ENCODE data around the gene CBX5. TPM values are rescaled to one million over a fixed set of nuclear protein-coding genes. Genes with fewer than 3 reads are reported as not detected.
"Not testable (repeated sequence)": the region's sequence is repeated elsewhere in the genome, so short reads cannot be mapped to it uniquely, and the experiment has no call there.

The CBX5 gene
- 10 to 100 TPM; 27.0 to 34.3 TPM for total RNA-seq

DNA sequence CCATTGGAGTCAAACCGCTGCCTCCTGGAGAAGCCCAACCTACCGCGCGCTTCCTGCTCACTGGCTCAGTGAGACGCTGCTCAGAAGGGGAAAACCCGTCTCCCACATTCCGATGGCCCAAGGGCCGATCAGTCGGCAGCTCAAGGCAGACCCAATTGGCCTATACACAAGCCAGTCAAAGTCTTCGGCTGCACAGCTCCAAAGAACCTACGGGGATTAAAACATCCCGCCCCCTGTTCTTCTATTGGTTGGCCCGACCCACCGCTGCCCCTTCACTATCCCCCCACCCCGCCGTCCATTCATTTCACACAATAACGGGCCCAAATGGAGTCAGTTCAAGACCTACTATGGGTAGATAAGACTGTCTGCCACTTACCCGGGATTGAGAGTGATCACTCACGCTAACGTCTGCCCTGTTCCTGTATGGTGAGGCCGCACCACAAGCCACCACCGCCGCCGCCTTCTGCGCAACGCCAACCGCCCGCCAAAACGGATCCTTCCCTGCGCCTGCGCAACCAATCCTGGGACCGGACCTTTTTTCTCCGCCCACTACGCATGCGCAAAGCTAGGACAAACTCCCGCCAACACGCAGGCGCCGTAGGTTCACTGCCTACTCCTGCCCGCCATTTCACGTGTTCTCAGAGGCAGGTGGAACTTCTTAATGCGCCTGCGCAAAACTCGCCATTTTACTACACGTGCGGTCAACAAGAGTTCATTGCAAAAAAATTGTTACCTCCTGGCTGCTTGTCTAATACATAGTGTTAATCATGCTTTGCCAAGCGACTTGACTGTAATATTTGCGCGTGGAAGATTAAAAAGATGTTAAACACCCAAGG, at the start of gene CBX5:
Gene CBX5, minus strand, starts transcription at position 491 of the 836 bp plus-strand sequence. CDS start 22,472 bp downstream, outside the sequence.
- intact Hi-C loops (cut with DNase I) = no loop called here
- TF ChIP-seq POLR2A (IDR thresholded peaks at IDR 0.05) = peak; percentile 57 to 92 (median 90)
- TF ChIP-seq, protein P1, sequence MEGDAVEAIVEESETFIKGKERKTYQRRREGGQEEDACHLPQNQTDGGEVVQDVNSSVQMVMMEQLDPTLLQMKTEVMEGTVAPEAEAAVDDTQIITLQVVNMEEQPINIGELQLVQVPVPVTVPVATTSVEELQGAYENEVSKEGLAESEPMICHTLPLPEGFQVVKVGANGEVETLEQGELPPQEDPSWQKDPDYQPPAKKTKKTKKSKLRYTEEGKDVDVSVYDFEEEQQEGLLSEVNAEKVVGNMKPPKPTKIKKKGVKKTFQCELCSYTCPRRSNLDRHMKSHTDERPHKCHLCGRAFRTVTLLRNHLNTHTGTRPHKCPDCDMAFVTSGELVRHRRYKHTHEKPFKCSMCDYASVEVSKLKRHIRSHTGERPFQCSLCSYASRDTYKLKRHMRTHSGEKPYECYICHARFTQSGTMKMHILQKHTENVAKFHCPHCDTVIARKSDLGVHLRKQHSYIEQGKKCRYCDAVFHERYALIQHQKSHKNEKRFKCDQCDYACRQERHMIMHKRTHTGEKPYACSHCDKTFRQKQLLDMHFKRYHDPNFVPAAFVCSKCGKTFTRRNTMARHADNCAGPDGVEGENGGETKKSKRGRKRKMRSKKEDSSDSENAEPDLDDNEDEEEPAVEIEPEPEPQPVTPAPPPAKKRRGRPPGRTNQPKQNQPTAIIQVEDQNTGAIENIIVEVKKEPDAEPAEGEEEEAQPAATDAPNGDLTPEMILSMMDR (IDR thresholded peaks at IDR 0.05) = no peak

DNA sequence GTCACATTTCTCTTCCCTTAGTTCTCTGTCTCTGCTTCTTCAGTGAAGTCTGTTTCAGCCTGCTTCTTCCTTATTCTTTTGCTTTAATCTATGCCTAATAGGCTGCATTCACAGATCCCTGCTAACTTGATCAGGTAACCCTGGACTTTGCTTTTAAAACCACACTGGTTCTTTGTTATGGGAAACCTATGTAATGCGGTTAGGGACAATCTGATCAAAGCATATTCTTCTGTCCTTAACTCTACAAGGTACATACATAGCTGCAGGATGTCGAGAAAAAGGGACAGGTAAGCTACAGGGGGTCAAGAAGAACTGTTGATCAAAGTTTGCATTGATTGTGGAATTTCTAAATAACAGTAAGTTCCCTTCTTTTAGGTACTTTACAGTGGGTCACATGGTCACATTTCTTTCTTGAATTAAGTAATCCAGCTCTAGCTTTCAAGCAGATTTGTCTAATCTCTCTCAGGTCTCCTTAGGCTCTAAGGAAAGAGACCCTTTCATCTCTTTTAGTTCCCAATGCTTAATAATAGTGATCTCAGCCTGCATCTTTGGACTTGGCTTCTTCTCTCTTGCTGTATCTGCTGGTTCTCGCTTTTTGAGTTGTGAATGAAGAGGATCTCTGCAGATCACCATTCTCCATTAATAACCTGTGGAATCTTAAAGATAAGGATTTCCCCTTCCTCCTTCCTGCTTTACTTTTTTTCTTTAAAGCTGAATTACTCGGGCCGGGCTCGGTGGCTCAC, 48.8 kb upstream of the CBX5 start:
- peaks cover 0 to 3% of the 10 kb centered on the region in 2 donors for H3K36me3 ChIP-seq (replicated peaks in 1 of 2; ENCODE audit: insufficient read depth in 1 of 2, low read depth in 2 of 2)
- DNase-seq (no peak), ATAC-seq (no peak)
- WGBS, 2 donors = 57 to 63% methylated on average over 6 of the region's 6 CpGs
- peak overlapping the region in 2 of 4 donors; percentile 2 to 14 for H3K27ac ChIP-seq
- no peak overlapping the region for H3K4me3 ChIP-seq
- TF ChIP-seq, protein P1 (IDR thresholded peaks at IDR 0.05) = no peak
- no peak for TF ChIP-seq POLR2A (IDR thresholded peaks at IDR 0.05)
- H3K27me3 ChIP-seq = no peaks in the 10 kb centered on the region
- intact Hi-C loops (cut with DNase I) = no loop called here
- no peaks in the 10 kb centered on the region for H3K9me3 ChIP-seq
- H3K4me1 ChIP-seq = peaks cover 71% of the 10 kb centered on the region

More for the DNA sequence above, at the start of gene CBX5:
- WGBS, 2 donors = 1% methylated on average over 24 to 49 of the region's 49 CpGs
- H3K9me3 ChIP-seq = no peaks in the 10 kb centered on the region
- peak within 1 kb of the TSS; percentile 52 to 62 for H3K4me3 ChIP-seq
- DNase-seq = peak; percentile 99 to 100 (median 100)
- peak; percentile 84 for ATAC-seq
- peaks cover 42% of the 10 kb centered on the region for H3K4me1 ChIP-seq
- H3K27me3 ChIP-seq = no peaks in the 10 kb centered on the region
- H3K36me3 ChIP-seq (replicated peaks in 1 of 2; ENCODE audit: insufficient read depth in 1 of 2, low read depth in 2 of 2) = peaks cover 8 to 10% of the 10 kb centered on the region in 2 donors
- peak within 1 kb of the TSS; percentile 84 to 99 (median 96) for H3K27ac ChIP-seq

- intact Hi-C loops (cut with DNase I); ATAC-seq; H3K27me3 ChIP-seq; H3K9me3 ChIP-seq; H3K36me3 ChIP-seq (replicated peaks in 1 of 2; ENCODE audit: insufficient read depth in 1 of 2, low read depth in 2 of 2): not testable (repeated sequence)
- WGBS, 2 donors = 21 to 22% methylated on average over 22 of the region's 22 CpGs
- DNase-seq = peak in 1 of 4 donors; percentile 33
- peaks cover 48% of the 10 kb centered on the region for H3K4me1 ChIP-seq
- peak overlapping the region; percentile 79 to 94 (median 90) for H3K27ac ChIP-seq
- peak overlapping the region; percentile 69 to 71 for H3K4me3 ChIP-seq
These were observed 45.7 kb upstream of the CBX5 start for GRCh38 chr12:54325442-54326109.

DNA sequence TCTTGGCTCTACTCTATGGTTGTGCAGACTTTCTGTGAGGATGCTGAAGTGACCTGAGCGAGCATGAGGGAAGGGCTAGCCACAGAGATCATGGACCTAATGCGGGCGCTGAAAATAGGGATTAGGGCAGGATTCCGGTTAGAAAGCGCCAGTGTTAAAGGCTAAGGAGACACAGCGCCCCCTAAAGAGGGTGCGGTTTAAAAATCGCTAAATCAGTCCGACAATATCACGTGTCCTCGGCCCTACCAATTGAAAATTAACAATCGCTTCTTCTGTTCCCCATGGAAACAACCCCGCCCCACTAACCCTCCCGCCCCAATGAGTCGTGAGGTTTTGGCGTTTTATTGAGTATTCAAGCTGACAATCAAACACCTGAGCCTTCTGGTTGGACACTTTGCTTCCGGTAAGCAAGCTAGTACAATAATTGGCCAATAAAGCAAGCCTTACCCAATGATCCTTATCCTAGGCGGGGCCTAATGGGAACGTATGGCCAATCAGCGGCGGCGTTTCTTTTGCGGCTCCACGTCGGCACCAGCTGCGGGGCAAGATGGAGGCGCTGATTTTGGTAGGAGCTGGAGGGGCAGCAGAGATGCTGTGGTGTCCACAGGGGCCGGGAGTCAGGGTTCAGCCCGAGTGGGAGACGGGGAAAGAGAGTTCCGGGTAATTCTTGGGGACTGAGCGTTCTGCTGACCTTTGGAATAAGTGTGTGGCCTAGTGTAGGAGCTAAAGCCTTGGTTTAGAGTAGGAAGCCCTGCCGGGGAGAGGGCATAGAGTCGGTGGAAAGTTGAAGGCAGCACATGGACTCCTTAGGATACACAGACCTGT, 44.9 kb upstream of the CBX5 start, which contains the start of gene COPZ1:
Gene COPZ1, plus strand, starts transcription at position 515 of the 825 bp plus-strand sequence. Its CDS starts 33 bp downstream, at position 548.
- intact Hi-C loops (cut with DNase I) = no loop called here
- DNase-seq (peak; percentile 94 to 99 (median 96)), ATAC-seq (peak; percentile 98)
- peak; percentile 54 to 94 (median 93) for TF ChIP-seq POLR2A (IDR thresholded peaks at IDR 0.05)
- TF ChIP-seq, protein P1 (IDR thresholded peaks at IDR 0.05) = peak; percentile 56 to 91 (median 85)
- Histone ChIP-seq H3K9me3 (no peaks in the 10 kb centered on the region), H3K36me3 (replicated peaks in 1 of 2; ENCODE audit: insufficient read depth in 1 of 2, low read depth in 2 of 2) (no peaks in the 10 kb centered on the region), H3K27ac (peak within 1 kb of the TSS; percentile 79 to 94 (median 90)), H3K4me1 (peaks cover 41% of the 10 kb centered on the region), H3K4me3 (peak within 1 kb of the TSS; percentile 69 to 71), H3K27me3 (no peaks in the 10 kb centered on the region)
- WGBS, 2 donors = 1 to 2% methylated on average over 24 to 34 of the region's 34 CpGs

All from body of pancreas (tissue), 4 donors.